Fibroblast of villous mesenchyme (primary cell): ENCODE data around the gene ZNF319. TPM values are rescaled to one million over a fixed set of nuclear protein-coding genes. Genes with fewer than 3 reads are reported as not detected.

Experiments
- DNase-seq: peaks from one replicate; pipeline ENCODE4 v3.0.0-alpha.2; 2010; ENCODE audit warnings: low read depth
- H3K4me3 ChIP-seq: 2 replicates; pipeline ENCODE4 v1.5.1; 2011; ENCODE audit warnings: low read depth, mild to moderate bottlenecking, low read length
- total RNA-seq: library from RNA; depleted of rRNA; stranded (reverse); fragments of >200 nt; gene quantifications from 2 replicates; pipeline ENCODE4 v1.2.3, GENCODE V29; 2012
- TF ChIP-seq, protein P1 (sequence below): IDR thresholded peaks from 2 replicates; pipeline ENCODE4 v1.5.1; 2012; ENCODE audit warnings: low read depth, mild to moderate bottlenecking, low read length; ENCODE audit not compliant: insufficient read depth

Gene ZNF319
- total RNA-seq, 1 donor: 6.0 TPM

DNA sequence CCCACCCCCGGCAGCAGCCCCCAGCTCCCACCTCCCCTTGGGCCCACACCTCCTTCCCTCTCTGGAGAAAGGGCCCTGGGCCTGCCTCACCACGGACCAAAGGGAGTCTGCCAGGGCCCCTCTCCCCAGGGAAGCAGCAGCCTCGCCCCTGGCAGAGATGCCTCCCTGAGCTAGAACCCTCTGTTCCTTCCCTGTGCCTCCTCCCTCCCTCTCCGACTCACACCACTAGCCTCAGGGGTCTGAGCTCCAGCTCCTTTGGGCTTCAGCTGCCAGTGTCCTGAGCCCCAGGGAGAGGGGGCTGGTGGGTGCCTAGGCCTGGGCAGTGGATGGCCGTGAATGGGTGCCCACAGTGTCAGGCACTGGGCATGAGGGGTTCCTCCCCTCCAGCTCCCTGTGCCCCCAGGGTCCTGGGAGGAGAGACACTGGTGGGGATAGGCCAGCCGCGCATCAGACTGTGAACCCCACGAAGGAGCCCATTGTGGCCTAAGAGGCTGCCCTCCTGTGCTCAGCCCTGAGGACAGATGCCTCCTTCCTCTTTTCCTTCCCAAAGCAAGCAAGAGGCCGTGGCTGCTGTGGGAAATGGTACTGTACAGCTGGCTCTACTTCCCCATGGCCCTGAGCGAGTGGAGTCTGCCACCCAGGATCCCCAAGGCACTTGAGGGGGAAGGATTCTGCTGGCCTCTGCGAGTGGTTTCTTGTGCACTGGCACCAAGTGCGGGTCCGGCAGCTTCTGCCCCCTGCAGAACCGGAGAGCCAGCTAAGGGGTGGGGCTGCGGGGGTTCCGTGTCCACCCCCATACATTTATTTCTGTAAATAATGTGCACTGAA lies 45.8 kb upstream of the ZNF319 start:
- no peak for DNase-seq
- no peak overlapping the region for H3K4me3 ChIP-seq
- TF ChIP-seq, protein P1, sequence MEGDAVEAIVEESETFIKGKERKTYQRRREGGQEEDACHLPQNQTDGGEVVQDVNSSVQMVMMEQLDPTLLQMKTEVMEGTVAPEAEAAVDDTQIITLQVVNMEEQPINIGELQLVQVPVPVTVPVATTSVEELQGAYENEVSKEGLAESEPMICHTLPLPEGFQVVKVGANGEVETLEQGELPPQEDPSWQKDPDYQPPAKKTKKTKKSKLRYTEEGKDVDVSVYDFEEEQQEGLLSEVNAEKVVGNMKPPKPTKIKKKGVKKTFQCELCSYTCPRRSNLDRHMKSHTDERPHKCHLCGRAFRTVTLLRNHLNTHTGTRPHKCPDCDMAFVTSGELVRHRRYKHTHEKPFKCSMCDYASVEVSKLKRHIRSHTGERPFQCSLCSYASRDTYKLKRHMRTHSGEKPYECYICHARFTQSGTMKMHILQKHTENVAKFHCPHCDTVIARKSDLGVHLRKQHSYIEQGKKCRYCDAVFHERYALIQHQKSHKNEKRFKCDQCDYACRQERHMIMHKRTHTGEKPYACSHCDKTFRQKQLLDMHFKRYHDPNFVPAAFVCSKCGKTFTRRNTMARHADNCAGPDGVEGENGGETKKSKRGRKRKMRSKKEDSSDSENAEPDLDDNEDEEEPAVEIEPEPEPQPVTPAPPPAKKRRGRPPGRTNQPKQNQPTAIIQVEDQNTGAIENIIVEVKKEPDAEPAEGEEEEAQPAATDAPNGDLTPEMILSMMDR: no peak

GRCh38 chr16:58045096-58045495 lies 44.6 kb upstream of the ZNF319 start:
- DNase-seq: no peak

DNA sequence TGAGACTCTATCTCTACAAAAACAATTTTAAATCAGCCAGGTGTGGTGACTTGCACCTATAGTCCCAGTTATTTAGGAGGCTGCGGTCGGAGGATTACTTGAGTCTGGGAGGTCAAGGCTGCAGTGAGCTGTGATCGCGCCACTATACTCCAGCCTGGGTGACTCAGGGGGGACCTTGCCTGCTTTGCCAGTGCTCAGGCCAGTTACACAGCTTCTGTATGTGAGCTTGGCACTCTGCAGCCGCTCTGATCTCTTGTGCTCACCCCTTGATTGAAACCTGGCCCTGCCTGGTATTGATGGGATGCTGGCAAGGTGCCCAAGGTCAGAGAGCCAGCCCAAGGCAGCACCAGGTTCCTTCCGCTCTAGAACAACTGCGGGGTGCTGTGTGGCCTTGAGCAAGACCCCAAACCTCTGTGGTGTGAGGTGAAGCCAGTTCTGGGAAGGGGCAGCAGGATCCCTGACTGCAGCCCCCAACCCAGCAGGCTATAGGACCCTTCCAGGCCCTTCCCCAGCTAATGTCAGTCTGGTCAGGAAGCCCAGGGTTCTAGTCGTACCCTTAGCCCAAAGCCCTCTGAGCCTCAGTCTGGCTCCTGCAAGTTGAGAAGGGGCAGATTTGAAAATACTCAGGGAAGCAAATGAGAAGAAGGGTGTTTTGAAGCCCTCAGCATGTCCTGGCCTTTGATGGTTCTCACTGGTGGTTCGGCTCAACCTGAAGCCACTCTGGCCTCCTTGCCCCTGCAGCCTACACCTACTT lies 44.0 kb upstream of the ZNF319 start:
- H3K4me3 ChIP-seq: no peak overlapping the region
- TF ChIP-seq, protein P1: no peak
- no peak for DNase-seq

More at GRCh38 chr16:58045096-58045495, 44.6 kb upstream of the ZNF319 start:
- TF ChIP-seq, protein P1: no peak
- no peak overlapping the region for H3K4me3 ChIP-seq

GRCh38 chr16:58043571-58044155 lies 43.2 kb upstream of the ZNF319 start:
- no peak for DNase-seq
- TF ChIP-seq, protein P1: no peak
- no peak overlapping the region for H3K4me3 ChIP-seq

- no peak overlapping the region for H3K4me3 ChIP-seq
- TF ChIP-seq, protein P1: no peak
- DNase-seq: no peak
Observed at GRCh38 chr16:58042886-58043515, 42.5 kb upstream of the ZNF319 start.
